Stomach (tissue), 9 donors: ENCODE data around the gene HS6ST2. TPM values are rescaled to one million over a fixed set of nuclear protein-coding genes. Genes with fewer than 3 reads are reported as not detected.
A peak's percentile ranks its signal among the peaks of the same experiment; 100 is the strongest.

Experiments
- DNase-seq, 2 donors: peaks; one replicate each; pipeline versions ENCODE4 v3.0.0 to v3.0.0-alpha.2; 2013 to 2019
- H3K27ac ChIP-seq, 5 donors: fragments of 200-600 bp in 4 of 5; sonication (generic) in 4 of 5; one replicate each; pipeline ENCODE4 v1.5.1; 2013 to 2019; ENCODE audit warnings: mild to moderate bottlenecking in 1 of 5, moderate library complexity in 1 of 5
- H3K27me3 ChIP-seq, 3 donors: fragments of 200-600 bp; sonication (generic); one replicate each; pipeline ENCODE4 v1.5.1; 2017 to 2019; ENCODE audit warnings: mixed run types in 1 of 3
- H3K36me3 ChIP-seq, 4 donors: fragments of 200-600 bp; sonication (generic); 1 replicate in 3 of 4; 2 replicates in 1 of 4; pipeline ENCODE4 v1.5.1; 2016 to 2019
- H3K4me1 ChIP-seq, 4 donors: fragments of 200-600 bp; sonication (generic); one replicate each; pipeline ENCODE4 v1.5.1; 2016 to 2019
- H3K4me3 ChIP-seq, 4 donors: fragments of 200-600 bp; sonication (generic) in 3 of 4; one replicate each; pipeline ENCODE4 v1.5.1; 2016 to 2019; ENCODE audit warnings: mild to moderate bottlenecking in 1 of 4
- H3K9me3 ChIP-seq, 4 donors: fragments of 200-600 bp; sonication (generic); one replicate each; pipeline ENCODE4 v1.5.1; 2016 to 2019
- EP300 ChIP-seq: sonication (generic); formaldehyde crosslinking; IDR thresholded peaks from one replicate; pipeline ENCODE4 v1.6.1; 2017; ENCODE audit warnings: antibody characterized with exemption
- POLR2A ChIP-seq, 4 donors: fragments of 450-650 bp; IDR thresholded peaks; one replicate each; pipeline ENCODE4 v1.6.1; 2016; ENCODE audit warnings: antibody characterized with exemption in 4 of 4, control low read depth in 2 of 4, mild to moderate bottlenecking in 1 of 4, moderate library complexity in 1 of 4
- POLR2AphosphoS5 ChIP-seq, 3 donors: sonication (generic); formaldehyde crosslinking; IDR thresholded peaks; one replicate each; pipeline ENCODE4 v1.6.1; 2016; ENCODE audit warnings: antibody characterized with exemption in 3 of 3
- WGBS, 5 donors: extraction: QIAGEN DNeasy Blood & Tissue Kit in 3 of 5; methylation state at CpG; one replicate each; pipeline versions ENCODE4 v1.1.5 to v1.1.7; 2013 to 2018; 5-methylcytosine and 5-hydroxymethylcytosine counted together
- intact Hi-C: fragments of 100-400 bp; cut with DNase I; formaldehyde crosslinking; loops from one replicate; pipeline ENCODE4 v1.15.1; 2023; ENCODE audit warnings: low total_unique reads
- polyA plus RNA-seq, 3 donors: library from polyadenylated mRNA; stranded (reverse); fragments of 200-250 nt; gene quantifications; one replicate each; pipeline ENCODE4 v1.2.3, GENCODE V29; 2013
- small RNA-seq, 4 donors: library from RNA; depleted of rRNA; stranded (forward); fragments of <200 nt; gene quantifications; one replicate each; pipeline ENCODE3, GENCODE V24; 2016
- total RNA-seq, 5 donors: library from RNA; depleted of rRNA; stranded (reverse); fragments of >200 nt; gene quantifications; one replicate each; pipeline versions ENCODE4 v1.1.0 to v1.2.3, GENCODE V29; 2014 to 2016
- TF ChIP-seq, protein P1 (sequence below), 7 experiments: fragments of 450-650 bp in 4 of 7; fragments of 200-600 bp in 3 of 7; sonication (generic) in 3 of 7; IDR thresholded peaks; one replicate each; pipeline ENCODE4 v1.5.1; 2016 to 2019; ENCODE audit warnings: antibody characterized with exemption in 7 of 7, control low read depth in 2 of 7, mild to moderate bottlenecking in 1 of 7
- donor health status: healthy with polysubstance abuse.
- donor health status: Bipolar disorder and iron deficiency.
- donor health status: healthy.

HS6ST2 gene
- total and polyA plus RNA-seq, 8 donors = 0.25 to 4.0 (median 0.89) TPM; not detected in 1

DNA sequence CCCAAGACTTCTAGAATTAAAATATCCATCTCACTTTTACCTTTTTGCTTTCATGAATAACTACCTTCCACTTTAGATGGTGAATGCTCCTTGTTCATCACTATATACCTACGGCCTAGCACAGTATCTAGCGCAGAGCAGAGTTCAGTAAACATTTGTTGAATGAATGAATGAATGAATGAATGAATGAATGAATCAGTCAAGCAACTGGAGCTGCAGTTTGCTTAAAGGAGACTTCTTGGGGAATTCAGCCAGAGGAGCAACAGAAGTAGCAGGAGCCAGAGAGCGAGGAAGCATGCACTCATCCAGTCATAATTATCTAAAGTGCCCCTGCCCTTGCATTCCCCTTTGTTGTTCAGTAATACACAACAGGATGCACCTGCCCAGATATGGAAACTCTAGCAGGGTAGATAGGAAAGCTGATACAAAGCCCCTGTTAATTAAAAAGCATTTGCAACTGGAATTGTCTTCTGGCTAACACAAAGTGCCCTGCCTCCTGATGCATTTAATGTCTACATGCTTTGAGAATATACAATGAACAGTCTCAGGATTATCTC, 366.6 kb downstream of the HS6ST2 start:
- intact Hi-C loops = no loop called here
- no peaks in the 10 kb centered on the region for H3K4me1 ChIP-seq
- TF ChIP-seq POLR2AphosphoS5 (IDR thresholded peaks at IDR 0.05) (no peak), POLR2A (IDR thresholded peaks at IDR 0.05) (no peak), EP300 (no peak)
- TF ChIP-seq, protein P1, sequence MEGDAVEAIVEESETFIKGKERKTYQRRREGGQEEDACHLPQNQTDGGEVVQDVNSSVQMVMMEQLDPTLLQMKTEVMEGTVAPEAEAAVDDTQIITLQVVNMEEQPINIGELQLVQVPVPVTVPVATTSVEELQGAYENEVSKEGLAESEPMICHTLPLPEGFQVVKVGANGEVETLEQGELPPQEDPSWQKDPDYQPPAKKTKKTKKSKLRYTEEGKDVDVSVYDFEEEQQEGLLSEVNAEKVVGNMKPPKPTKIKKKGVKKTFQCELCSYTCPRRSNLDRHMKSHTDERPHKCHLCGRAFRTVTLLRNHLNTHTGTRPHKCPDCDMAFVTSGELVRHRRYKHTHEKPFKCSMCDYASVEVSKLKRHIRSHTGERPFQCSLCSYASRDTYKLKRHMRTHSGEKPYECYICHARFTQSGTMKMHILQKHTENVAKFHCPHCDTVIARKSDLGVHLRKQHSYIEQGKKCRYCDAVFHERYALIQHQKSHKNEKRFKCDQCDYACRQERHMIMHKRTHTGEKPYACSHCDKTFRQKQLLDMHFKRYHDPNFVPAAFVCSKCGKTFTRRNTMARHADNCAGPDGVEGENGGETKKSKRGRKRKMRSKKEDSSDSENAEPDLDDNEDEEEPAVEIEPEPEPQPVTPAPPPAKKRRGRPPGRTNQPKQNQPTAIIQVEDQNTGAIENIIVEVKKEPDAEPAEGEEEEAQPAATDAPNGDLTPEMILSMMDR (IDR thresholded peaks at IDR 0.05) = no peak
- no peak for DNase-seq
- H3K4me3 ChIP-seq = no peak overlapping the region
- peaks cover 0 to 6% (median 6%) of the 10 kb centered on the region in 3 donors for H3K27me3 ChIP-seq
- H3K9me3 ChIP-seq = no peaks in the 10 kb centered on the region
- WGBS, 5 donors = 92 to 100% (median 98%) methylated on average over 2 to 3 of the region's 3 CpGs
- no peaks in the 10 kb centered on the region for H3K36me3 ChIP-seq
- no peak overlapping the region for H3K27ac ChIP-seq

DNA sequence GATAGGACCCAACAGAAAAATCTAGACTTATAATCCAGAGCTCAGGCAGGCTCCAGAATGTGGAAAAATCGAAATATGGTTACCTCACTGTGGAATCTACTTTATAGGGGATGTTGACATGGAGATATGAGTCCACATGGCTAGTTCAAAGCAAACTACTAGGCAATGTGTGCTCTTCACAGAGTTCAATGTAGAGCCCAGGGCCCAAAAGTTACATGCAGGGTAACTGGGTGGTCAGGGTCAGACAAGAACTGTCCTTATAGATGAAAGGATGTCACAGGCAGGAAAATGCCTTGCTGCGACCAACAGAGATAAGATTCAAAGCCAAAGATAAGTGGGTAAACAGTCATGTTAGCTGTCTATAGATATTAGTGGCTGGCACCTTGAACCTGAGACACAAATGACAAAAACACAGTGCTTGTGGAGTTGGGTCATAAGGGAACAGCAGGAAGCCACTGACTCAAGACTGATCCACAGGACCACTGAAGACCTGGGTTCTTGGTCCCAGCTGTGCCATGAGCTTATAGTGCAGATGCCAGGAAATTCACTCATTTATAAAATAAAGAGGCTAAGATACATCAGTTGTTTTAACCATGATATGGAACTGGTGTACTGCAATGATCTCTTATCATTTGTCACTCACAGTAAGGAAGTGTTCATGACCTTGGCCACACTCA, 367.9 kb downstream of the HS6ST2 start:
- Histone ChIP-seq H3K27me3 (peaks cover 0 to 6% (median 6%) of the 10 kb centered on the region in 3 donors), H3K4me1 (no peaks in the 10 kb centered on the region), H3K9me3 (no peaks in the 10 kb centered on the region), H3K36me3 (no peaks in the 10 kb centered on the region), H3K27ac (no peak overlapping the region), H3K4me3 (no peak overlapping the region)
- WGBS, 5 donors = 28 to 67% (median 42%) methylated on average over 2 of the region's 2 CpGs
- no peak for TF ChIP-seq POLR2A (IDR thresholded peaks at IDR 0.05)
- TF ChIP-seq, protein P1 (IDR thresholded peaks at IDR 0.05) = no peak
- TF ChIP-seq EP300 = no peak
- TF ChIP-seq POLR2AphosphoS5 (IDR thresholded peaks at IDR 0.05) = no peak
- intact Hi-C loops = no loop called here
- DNase-seq = no peak

DNA sequence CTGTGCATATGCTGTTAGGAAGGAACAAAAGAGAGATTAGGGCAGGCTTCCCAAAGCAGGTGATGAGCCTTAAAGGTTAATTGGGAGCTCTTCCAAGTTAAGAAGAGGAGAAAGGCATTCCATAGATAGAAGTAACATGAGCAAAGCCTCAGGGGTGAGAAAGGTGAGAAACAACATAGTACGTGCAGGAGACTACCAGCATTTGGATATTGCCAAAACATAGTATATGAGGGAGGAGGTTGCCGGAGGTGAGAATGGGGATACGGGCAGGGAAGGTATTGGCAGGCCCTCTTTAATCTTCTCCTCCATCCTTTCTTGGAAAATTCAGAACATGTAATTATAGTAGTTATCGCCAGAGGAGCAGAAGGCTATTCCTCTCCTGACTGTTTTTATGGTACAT, 373.5 kb downstream of the HS6ST2 start:
- 89 to 98% (median 91%) methylated on average over 4 of the region's 4 CpGs for WGBS, 5 donors
- H3K9me3 ChIP-seq = no peaks in the 10 kb centered on the region
- no peak for TF ChIP-seq EP300
- TF ChIP-seq POLR2A (IDR thresholded peaks at IDR 0.05) = no peak
- no peak for DNase-seq
- no peak overlapping the region for H3K4me3 ChIP-seq
- intact Hi-C loops = no loop called here
- H3K27me3 ChIP-seq = peaks cover 0 to 9% (median 6%) of the 10 kb centered on the region in 3 donors
- H3K36me3 ChIP-seq = no peaks in the 10 kb centered on the region
- H3K4me1 ChIP-seq = no peaks in the 10 kb centered on the region
- no peak overlapping the region for H3K27ac ChIP-seq

DNA sequence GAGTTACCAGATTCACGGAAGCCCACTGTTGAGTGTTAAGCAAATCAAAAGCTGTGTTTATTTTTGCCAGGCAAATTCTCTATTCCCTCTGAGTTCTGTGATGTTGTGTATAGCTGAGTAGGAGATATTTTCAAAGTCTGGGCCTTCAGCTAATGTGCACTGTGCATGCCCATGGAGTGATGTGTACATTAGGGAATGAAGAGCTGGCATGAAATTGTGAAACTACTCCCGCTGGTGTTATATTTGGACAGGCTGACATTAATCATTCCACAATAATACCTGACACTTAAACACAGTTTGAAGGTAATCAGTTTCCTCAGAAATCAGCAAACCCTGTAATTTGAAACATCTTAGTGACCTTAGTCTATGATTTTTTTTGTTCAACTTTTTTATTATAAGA, 381.5 kb downstream of the HS6ST2 start:
- no peak for TF ChIP-seq POLR2AphosphoS5 (IDR thresholded peaks at IDR 0.05)
- TF ChIP-seq, protein P1 (IDR thresholded peaks at IDR 0.05) = no peak
- no peak for TF ChIP-seq POLR2A (IDR thresholded peaks at IDR 0.05)
- no peak for TF ChIP-seq EP300
- 32 to 59% (median 36%) methylated on average over 2 of the region's 2 CpGs for WGBS, 5 donors
- Histone ChIP-seq H3K4me3 (no peak overlapping the region), H3K27me3 (peaks cover 0 to 15% (median 0%) of the 10 kb centered on the region in 3 donors), H3K36me3 (no peaks in the 10 kb centered on the region), H3K9me3 (no peaks in the 10 kb centered on the region), H3K4me1 (no peaks in the 10 kb centered on the region), H3K27ac (no peak overlapping the region)
- DNase-seq = peak in 1 of 2 donors; percentile 11
- intact Hi-C loops = no loop called here

Small RNA genes within 50 kb of the gene (small RNA-seq; reads per million reads assigned to genes)
- gene RNU6-98P = 0 to 0.46 (median 0) reads per million in 4 donors
- gene Z82205.1 = 0 reads per million in 4 donors

Other genes starting within 250 kb of the HS6ST2 start
- not detected for gene USP26, start 138.5 kb upstream of the HS6ST2 start, total RNA-seq
- gene USP26, start 138.5 kb upstream of the HS6ST2 start, polyA plus RNA-seq = not detected